NCI-H146 treated with DMSO at 0.1 percent for 48 hours (cell line): ENCODE measurements around the gene BRCC3.

Source experiments
- DNase-seq: peaks from one replicate; lab custom pipeline; 2025; ENCODE audit not compliant: unreplicated experiment; lab: John Stamatoyannopoulos, UW

The BRCC3 gene

DNA sequence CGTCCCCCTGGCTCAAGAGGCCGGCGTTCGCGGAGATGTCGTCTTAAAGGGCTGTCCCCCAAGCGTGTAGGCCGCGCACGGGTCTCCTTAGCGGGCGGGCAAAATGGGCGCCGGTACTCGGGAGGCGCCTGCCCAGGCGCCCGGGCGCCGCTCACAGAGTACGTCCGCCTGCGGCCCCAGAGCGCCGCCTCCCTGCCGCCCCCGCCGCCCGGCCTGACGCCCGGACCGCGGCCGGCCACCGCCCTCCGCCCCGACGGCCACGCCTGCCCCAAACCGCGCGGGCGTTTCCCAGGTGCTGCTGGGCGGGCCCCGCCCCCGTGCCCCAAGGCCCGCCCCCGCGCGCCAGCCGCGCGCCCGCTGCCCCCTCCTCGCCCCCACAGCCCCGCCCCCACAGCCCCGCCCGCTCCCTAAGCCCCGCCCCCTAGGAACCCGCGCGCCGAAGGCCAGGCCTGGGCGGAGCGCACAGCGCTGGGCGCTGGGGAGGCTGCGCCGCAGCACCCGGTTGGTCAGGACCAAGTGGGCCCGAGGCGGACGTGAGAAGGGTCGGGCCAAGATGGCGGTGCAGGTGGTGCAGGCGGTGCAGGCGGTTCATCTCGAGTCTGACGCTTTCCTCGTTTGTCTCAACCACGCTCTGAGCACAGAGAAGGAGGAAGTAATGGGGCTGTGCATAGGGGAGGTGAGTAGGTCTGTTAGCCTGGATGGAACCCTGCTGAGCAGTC lies at the start of gene BRCC3, which contains the start of the genes CMC4 and MTCP1:
Gene BRCC3, plus strand, starts transcription at position 534 of the 719 bp plus-strand sequence. Its CDS starts 20 bp downstream, at position 554.
Gene CMC4, minus strand, starts transcription at position 162 of the 719 bp plus-strand sequence. CDS start 7,113 bp downstream, outside the sequence.
Gene MTCP1, minus strand, starts transcription at position 162 of the 719 bp plus-strand sequence. CDS start 5,126 bp downstream, outside the sequence.
- DNase-seq: peak; percentile 73

DNA sequence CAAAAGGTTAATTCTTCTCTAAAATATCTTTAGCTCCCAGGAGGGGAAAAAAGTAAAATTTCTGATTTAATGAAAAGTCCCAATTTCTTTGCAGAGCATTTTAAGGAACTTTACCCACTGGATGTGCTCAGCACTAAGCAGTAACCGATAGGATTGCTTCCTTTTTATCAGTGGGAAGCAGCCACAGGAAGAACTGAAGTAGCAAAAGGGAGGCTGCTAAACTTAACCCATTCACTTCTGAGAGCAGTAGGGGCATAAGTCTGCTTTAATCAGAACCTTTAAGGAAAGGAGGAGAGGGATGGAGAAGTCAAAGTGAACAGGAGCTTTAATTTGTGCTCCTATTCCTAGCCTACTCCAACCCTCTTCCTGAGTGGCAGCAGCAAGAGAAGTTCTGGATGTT lies 48.7 kb upstream of the BRCC3 start, which contains the start of gene F8:
Gene F8, minus strand, starts transcription at position 139 of the 400 bp plus-strand sequence. CDS start 171 bp downstream, outside the sequence.
- DNase-seq: no peak

DNA sequence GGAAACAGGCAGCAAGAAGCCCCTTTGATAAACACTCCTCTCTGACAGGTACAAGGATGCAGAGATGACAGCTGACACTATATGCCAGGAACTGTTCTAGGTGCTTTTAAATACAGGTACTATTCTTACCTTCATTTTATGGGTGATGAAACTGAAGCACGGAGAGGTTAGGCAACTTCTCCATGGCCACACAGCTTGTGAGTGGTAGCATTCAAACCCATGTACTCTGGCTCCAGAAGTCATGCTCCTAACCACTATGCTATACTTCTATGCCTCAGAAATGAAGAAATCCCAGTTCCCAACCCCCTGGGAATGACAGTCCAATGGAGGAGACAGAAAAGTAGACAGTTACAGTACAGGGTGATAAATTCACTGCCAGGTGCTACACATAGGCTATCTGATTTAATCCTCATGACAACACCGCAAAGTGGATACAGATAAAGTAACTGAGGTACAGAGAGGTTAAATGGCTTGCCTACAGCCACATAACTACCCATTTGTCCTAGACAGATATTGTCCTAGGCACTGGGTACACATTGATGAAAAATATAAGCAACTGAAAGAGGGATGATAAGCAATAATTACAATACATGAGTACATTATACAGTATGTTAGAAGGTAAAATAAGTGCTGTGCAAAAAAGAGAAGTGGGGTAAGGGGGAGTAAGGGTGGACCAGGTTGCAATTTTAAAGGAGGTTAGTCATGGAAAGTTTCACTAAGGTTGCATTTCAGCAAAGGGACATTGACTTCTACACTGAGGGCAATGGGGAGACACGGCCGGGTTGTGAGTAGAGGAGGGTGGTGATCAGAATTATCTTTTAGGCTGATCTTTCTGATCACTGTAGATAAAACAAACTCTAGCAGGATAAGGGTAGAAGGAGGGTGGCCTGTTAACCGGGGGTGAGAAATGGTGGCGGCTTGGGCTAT lies 47.1 kb upstream of the BRCC3 start:
- no peak for DNase-seq

DNA sequence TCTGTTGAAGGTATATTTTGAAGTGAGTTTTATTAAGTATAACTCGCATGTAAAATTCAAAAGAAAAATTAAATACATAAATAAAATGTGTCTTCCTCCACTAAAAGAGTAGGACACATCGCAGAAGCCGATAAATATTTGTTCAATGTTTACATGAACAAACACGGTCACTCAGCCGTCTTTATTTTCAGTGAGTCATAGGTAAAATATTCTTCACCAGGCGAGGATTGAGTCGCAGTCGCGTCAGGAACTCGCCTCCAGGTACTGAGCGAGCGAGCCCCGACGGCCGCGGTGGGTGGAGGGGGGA lies 44.9 kb upstream of the BRCC3 start:
- DNase-seq: no peak

DNA sequence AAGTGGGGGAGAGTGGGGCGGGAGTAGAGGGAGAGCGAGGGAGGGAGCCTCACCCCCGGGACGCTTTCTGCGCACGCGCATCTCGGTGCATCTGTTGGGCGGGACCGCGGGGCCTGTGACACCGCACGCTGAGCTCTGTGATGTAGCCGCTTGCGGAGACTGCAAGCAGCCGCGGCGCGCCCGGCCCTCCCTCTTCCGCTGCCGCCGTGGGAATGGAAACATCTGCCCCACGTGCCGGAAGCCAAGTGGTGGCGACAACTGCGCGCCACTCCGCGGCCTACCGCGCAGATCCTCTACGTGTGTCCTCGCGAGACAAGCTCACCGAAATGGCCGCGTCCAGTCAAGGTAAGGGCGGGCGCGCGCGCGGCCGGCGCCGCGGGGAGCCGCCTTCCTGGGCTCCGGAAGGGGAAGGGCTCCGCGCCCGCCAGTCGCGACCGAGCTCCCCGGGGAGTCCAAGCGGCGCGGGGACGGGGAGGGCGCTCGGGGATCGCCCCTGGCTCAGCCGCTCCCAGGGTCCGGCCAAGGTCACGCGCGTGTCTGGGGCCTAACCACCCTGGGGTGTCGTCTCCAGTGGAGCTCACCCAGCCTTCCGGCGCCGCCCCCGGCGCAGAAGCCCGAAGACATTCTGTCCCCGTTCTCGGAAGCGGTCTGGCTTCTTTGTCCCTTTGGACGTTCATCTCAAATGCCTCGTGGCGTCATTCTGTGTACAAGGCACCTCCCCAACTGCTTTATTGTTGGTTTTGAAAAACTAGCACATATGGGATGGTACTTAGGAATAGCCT lies 44.4 kb upstream of the BRCC3 start, which contains the start of gene FUNDC2:
Gene FUNDC2, plus strand, starts transcription at position 118 of the 782 bp plus-strand sequence. Its CDS starts 95 bp downstream, at position 213.
- peak; percentile 80 for DNase-seq

DNA sequence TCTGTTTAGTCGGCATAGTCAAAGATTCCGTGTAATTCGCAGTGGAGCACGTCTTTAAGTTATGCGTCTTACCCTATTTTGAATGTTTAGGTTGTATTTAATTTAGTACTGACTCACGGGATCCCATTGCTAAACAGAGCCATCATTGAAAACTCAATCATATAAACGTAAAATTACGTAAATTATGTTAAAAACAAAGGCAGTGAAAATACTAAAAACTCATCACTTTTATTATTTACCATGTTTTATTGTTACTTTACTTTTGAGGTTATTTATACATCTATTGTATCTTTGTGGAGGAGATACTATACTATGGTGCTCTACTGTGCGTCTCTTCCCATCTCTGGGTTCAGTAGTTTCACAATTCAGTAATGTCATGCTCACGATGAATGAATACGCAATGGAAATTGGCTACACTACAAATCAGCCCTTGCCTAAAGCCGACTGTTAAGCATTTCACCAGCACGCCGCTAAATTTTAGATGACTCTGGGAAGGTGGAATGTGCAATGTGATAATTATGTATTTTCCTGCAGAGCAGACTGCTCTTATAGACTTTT lies 43.7 kb upstream of the BRCC3 start:
- DNase-seq: no peak

DNA sequence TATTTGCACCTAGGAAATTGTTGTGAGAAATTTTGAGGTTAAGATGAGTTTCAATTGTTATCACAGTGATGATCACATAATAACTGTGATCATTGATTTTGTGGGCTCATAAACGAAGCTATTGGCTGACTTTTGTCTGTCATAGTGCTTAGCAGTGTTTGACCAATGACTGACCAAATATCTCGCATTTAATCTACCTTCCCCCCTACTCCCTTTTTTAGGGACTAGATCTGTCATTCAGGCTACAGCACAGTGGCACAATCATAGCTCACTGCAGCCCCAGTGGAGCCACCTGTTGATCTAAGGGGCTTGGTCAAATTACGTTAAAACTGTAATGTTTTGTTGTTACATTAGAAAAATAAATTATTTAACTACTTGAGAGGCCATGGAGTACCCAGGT lies 43.2 kb upstream of the BRCC3 start:
- peak; percentile 32 for DNase-seq

DNA sequence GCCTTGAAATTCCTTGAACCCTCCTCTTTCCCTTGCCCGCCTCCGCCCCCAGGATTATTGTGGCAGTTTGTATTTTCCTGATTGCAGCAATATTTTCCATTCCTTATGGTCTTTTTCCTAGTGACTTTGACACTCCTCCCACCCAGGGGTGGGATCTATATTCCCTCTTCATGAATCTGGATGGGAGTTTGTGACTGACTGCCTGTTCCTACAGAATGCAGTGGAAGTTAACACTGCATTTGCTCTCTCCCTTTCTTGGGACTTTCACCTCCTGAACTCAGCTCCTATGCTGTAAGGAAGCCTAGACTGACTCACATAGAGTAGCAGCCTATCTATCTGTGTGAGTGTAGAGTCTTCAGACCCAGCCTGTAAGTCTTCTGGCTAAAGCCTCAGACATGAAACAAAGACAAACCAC lies 42.4 kb upstream of the BRCC3 start:
- DNase-seq: no peak

DNA sequence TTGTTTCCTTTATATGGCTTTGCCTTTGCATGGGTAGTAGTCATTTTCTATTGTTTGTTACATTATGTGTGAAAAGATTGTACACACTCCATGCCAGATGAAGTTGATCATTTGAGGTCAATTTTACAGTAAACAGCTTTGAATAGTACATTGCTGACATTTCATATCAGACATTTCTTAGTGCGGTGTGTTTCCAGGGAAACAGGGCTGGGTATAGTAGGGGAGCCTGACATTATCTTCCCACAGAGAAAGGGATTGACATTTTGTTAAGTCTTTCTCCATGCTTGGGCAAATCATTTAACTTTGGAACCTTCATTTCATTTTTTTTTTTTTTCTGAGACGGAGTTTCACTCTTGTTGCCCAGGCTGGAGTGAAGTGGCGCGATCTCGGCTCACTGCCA lies 39.7 kb upstream of the BRCC3 start:
- DNase-seq: no peak

DNA sequence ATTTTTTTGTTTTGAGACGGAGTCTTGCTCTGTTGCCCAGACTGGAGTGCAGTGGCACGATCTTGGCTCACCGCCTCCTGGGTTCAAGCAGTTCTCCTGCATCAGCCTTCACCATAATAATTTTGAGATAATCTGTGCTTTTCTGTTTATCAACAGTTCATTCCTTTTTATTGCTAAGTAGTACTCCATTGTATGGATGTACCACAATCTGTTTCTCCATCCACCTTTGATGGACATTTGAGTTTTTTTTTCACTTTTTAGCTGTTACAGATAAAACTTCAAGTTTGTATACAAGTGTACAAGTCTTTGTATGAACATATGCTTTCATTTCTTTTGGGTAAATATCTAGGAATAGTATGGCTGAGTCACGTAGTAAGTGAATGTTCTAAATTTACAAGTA lies 35.6 kb upstream of the BRCC3 start:
- DNase-seq: no peak

DNA sequence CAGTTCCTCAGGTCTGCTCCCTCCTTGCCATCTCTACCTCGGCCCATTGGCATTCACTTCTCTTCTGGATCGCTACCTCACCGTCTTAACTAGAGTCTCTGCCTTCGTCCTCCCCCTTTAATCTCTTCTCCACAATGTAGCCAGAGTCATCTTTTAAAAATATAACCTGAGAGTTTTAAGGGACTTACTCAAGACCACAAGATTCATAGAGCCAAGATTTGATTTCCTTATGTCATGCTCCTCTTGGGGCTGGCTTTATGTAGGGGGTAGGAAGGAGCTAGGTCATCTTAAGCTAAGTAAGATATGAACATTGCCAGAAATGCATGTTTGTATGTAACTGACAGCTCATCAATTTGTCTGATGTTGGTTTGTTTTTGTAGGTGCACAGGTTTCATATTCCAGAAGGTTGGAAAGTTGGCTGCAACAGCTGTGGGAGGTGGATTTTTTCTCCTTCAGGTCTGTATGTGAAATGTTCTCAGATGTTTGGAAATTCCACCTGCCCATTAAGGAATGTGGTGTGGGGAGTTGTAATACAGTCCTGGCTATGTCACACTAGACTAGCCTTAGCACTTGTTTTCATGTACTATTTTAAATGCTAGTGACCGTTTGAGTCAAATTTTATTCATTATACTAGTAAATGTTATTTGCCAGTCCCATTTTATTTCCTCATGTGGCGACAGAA lies 25.0 kb upstream of the BRCC3 start:
- no peak for DNase-seq

DNA sequence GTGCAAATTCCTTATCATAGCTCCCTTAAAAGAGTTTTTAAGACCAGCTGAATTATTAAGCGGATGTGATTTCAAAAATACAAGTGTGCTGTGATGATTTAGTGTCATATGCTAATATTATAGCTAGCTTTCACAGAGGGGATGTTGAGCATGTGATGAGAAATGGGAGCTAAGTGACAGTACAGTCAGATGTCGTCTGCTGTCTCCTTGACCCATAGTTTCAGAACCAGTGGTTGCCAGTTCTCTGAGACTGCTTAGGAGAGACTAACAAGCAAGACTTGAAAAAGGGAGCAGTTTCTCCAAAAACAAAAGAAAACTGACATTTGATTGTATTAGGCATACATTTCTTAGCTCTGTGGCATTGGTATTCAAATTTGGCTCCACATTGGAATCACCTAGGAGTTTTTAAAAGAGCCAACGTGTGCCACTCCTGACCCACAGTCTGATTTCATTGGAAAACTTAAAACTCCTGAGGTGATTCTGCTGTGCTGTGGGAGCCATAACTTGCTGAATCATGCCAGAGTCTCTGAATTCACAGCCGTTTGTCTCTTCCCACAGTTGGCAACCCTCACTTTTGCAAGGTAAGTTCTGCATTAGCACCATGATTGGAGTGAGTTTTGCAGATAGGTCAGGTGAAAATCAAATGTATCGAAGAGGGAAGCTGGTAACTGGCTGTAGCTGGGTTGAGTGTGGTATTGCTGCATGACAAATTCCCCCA lies 24.3 kb upstream of the BRCC3 start:
- no peak for DNase-seq

DNA sequence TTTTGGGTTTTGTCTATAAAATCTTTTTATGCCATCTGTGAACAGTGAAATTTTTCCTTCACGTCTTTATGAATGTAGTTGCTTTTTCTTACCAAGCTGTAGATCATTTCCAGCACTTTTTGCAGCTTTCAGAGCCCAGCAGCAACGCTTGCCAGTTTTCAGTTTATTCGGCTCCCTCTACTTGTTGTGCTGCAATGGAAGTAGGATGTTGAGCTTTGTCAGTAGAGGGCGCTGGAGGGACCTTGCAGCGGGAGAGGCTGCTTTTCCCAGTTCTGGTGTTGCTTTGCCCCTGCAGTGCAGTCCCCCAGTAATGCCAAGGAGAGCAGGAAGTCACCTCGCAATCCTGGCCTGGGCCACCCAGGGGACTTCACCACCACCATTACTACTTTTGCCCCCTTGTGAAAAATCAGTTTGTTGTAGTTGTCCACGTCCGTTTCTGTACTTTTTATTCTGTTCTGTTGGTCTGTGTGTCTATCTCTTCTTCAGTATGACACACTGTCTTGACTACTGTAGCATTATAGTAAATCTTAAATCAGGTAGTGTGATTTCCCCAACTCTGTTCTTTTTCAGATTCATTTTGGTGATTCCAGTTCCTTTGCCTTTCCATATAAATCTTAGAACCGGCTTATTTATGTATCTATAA lies 22.2 kb upstream of the BRCC3 start:
- DNase-seq: peak; percentile 13

DNA sequence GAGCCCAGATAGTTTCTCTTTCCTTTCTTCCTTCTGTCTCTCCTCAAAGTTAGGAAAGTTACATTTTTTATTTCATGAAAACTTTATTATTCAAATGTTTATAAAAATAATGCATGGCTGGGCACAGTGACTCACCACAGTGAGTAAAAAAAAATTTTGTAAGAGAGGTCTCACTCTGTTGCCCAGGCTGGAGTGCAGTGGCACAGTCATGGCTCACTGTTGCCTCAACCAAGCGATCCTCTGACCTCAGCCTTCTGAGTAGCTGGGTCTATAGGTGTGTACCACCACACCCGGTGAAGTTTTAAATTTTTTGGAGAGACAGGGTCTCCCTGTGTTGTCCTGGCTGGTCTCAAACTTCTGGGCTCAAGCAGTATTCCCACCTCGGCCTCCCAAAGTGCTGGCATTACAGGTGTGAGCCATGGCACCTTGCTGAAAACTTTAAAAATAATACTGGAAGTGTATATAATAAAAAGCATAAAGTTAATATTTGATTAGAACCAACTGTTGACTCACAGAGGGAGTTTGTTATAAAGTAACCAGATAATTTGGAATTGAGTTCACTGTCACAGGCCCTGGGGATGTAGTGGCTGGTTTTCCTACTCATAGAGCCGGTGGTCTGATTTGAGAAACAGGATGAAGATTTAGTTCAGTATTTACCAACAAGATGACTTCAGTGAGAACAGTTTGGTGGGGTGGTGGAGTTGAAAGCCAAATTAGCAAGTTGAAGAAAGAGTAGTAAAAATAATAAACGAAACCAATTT lies 18.4 kb upstream of the BRCC3 start:
- no peak for DNase-seq

DNA sequence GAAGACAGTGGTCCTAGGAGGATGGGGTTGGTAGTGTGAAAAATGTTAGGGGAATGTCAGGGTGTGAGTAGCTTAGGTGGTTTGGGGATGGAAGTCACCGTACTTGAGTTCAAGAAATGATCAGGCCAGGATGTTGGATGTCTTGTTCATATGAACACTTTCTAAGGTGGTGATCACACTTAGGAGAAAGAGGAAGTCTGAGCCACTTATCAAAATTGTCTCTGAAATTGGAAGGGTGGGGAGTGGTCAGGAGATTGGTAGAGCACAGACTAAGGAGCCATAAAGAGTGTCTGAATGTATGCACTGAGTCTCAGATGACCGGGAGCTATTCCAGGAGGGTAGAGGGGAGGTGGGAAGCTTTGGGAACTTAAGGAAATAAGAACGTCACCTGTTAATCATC lies 17.7 kb upstream of the BRCC3 start:
- no peak for DNase-seq

DNA sequence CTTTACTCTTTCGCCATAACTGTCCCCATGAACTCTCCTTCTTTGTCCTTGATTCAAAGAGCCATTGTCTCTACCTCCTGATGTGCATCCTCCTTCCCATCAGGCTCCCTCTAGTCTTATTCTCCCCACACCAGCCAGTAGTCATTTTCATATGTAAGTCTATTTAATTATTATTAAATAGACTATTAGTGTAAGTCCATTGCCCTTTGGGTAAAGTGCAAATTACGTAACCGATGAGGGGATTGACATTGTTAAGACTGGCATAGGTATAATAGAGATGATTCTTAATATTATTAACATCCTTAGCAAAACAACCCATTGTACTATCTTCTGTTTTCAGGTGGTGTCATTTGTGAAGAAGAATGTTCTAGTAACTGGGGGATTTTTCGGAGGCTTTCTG lies 17.1 kb upstream of the BRCC3 start:
- no peak for DNase-seq

DNA sequence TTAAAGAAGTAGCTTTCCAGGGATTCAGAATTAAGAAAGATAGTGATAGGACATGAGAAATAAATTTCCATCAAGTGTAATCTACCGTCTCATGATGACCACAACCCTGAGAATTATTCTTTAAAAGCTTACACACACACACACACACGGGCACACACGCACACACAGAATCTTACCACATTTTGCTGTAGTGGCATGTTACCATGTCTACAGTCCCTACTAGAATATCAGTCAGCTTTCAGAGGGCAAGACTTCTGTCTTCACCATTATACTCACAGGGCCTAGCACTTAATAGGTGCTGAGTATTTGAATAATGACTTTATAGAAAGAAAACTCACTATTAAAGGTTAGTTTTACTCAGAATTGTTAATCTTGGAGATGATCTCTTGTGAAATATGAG lies 15.8 kb upstream of the BRCC3 start:
- no peak for DNase-seq

DNA sequence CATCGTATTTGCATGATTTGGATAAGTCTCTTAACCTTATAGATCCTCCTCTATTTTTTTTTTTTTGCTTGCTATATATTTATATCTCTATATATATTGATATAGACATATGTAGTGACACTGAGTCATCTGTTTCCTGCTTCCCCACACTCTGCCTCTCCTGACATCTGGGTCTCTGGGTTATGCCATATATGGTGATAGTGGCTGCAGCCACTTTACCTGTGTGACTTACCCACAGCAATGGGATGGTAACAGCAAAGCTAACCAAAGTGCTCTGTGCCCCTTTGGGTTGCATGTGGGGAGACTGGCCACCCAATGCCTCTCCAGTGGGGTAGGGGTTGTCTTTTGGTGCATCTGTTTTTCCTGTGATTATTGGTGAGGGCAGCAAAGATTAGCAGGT lies 14.8 kb upstream of the BRCC3 start:
- no peak for DNase-seq
